Activated CD8-positive, alpha-beta memory T cell treated with anti-CD3 and anti-CD28 coated beads, Interleukin-2, amount 50 U/mL, for 1 hour (primary cell): ENCODE results near the gene PCMT1.
"Not testable (repeated sequence)": the region's sequence is repeated elsewhere in the genome, so short reads cannot be mapped to it uniquely, and the experiment has no call there.

Source experiments
- DNase-seq: peaks from one replicate; pipeline ENCODE4 v3.0.0-alpha.2; 2020; ENCODE audit errors: extremely low read depth

PCMT1 gene

DNA sequence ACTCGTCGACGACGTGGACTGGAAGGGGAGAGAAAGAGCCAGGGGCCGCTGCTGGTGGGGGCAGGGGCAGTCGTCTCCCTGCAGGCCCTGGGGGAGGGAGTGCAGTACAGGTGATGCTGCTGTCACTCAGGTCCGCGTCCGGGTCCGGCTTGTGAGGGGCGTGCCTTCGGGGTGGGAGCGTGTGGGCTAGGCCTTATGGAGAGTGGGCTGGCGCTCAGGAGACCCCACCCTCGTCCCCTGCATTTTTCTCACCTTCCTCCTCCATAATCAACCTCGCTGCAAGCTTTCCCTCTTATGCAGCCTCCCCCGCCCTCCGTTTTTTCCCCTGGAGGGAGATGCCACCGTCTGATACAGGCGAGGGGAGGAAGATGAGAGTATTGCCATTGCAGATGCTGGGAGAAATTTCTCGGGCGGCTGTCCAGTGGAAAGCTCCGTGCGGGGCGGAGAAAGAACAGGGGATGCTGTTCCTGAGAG is 632 bp downstream of the PCMT1 start:
- DNase-seq: peak; percentile 9

DNA sequence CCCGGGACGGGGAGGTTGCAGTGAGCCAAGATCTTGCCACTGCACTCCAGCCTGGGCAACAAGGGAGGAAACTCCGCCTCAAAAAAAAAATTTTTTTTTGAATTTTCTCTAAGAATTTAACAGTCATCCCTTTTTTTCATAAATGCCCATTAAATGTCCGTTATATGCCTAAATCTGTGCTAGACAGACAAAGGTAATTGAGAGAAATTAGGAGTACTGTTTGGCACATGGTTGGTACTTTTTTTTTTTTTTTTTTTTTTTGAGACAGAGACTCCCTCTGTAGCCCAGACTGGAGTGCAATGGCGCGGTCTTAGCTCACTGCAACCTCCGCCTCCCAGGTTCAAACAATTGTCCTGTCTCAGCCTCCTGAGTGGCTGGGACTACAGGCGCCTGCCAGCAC is 1.7 kb downstream of the PCMT1 start:
- no peak for DNase-seq

DNA sequence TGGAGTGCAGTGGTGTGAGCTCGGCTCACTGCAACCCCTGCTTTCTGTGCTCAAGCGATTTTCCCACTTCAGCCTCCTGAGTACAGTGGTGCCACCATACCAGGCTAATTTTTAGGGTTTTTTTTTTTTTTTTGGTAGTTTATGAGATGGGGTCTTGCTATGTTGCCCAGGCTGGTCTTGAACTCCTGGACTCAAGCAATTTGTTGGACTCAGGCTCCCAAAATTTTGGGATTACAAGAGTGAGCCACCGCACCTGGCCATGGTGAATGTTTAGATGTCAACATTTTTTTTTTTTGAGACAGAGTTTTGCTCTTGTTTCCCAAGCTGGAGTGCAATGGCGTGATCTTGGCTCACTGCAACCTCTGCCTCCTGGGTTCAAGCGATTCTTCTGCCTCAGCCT is 2.4 kb downstream of the PCMT1 start:
- DNase-seq: not testable (repeated sequence)

DNA sequence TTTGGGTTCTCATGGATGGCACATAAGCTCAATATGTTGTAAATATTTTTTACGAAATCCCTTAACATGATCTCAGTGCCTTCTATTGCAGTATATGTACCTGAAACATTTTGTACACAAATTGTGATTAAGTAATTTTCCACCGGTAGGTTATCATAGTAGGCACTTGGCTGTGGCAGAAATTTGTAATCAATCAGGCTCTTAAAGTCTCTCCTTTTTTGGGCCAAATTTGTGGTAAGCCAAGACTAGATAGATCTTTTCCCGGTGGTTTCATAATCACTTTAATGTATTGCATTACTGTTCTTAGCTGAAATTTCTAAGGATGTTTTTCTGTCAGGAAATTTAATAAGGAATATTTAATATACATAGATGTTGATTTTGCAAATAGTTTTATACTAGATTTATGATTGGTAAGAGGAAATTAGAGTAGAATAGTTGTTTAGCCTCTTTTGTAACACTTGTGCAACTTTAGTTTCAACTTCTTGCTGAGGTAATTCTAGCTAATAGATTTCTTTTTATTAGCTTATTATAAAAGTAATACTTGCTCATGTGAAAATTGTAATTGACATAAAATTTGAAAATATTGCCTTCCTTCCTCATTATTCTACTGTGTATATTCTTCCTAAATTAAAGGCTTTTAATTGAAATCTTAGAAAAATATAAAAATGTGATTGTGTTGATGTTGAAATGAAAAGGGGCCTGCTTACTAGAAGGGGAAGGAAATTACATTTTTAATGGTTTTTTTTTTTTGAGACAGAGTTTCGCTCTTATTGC is 3.2 kb downstream of the PCMT1 start:
- no peak for DNase-seq

DNA sequence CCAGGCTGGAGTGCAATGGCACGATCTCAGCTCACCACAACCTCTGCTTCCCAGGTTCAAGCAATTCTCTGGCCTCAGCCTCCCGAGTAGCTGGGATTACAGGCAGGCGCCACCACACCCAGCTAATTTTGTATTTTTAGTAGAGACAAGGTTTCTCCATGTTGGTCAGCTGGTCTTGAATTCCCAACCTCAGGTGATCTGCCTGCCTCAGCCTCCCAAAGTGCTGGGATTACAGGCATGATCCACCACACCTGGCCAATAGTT is 3.8 kb downstream of the PCMT1 start:
- not testable (repeated sequence) for DNase-seq

DNA sequence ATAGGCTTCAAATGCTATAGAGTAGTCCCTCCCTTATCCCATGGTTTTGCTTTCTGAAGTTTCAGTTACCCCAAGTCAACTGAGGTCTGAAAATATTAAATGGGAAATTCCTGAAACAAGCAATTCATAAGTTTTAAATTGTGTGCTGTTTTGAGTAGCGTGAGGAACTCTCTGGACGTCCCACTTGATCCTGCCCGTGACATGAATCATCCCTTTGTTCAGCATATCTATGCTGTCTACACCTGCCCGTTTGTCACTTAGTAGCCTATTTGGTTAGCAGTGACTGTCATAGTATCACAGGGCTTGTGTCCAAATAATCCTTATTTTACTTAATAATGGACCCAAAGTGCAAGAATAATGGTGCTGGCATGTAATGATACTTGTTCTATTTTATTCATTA is 5.0 kb downstream of the PCMT1 start:
- DNase-seq: no peak

DNA sequence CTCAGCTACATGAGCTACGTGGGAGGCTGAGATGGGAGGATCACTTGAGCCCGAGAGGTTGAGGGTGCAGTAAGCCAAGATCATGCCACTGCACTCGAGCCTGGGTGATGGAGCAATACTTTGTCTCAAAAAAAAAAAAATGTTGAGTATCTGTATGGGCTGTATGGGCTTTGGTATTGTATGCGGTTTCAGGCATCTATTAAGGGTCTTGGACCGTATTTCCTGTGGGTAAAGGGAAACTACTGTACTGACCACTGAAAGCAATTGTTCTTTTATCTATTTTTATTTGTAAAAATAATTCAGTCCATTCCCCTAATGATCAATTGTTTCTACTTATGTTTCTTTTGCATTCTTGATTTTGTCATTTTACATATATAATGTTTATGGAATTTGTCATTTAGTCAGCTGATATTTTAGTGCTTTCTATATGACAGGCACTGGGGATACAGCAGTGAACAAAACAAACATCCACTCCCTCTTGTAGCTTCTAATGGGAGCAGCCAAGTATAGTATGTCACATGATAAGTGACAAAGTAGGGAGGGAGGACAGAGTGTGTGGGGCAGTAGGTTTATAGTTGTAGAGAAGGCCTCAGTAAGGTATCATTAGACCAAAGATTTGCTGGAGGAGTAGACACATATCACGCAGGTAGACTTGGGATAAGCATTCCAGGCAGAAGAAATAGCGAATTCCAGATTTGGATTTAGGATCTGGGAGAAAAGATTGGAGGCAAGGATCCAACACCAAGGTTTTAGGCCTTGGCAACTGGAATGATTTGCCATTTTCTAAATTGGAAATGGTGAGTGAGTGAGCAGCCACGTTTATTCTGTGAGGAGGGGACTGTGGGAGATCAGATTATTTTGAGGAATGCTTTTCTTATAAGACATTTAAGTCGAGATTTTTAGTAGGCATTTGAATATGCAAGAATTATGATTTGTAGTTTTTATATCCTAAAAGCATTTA is 6.0 kb downstream of the PCMT1 start:
- DNase-seq: no peak

DNA sequence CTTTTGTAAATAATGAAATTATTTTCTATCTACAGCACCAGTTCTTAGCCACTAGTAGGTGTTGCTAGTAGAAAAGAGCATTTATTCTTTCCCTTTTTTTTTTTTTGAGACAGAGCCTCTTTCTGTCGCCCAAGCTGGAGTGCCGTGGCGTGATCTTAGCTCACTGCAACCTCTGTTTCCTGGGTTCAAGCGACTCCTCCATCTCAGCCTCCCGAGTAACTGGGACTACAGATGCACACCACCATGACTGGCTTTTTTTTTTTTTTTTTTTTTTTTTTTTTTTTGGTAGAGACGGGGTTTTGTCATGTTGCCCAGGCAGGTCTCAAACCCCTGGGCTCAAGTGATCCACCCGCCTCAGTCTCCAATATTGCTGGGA is 6.7 kb downstream of the PCMT1 start:
- DNase-seq: no peak

DNA sequence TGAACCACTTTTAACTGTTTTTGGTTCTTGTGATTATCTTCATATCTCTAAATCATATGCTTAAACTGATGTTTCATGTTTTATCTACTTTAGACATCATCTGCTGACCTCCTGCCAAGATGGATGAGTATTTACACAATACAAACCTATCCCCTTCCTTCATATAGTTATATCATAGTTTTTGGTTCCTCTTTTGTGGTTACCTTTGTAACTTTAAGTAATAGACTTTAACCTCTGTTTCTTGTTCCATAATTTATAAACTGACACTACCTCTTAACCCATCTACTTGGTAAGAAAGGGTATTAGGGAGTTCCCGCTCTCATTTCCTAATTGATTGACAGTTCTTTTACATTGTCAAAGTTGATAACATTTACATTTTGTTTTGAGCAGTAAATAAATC is 11.9 kb downstream of the PCMT1 start:
- no peak for DNase-seq

DNA sequence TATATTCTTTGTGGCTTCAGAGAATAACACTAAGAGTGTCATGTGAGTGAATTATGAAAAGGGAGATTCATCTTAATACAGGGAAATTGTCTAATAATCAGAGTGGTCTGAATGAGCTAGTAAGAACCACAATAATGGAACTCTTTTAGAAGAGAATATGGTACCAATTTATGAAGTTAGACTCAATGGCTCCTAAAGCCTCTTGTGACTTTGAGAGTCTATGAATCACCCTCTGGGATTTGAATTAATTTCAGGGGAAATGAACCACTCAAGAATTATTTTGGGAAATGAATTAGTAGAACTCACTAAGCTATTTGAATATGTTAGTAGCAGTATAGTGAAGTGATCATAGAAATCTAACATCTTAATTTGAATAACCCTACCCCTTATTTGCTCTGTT is 14.3 kb downstream of the PCMT1 start:
- DNase-seq: no peak

DNA sequence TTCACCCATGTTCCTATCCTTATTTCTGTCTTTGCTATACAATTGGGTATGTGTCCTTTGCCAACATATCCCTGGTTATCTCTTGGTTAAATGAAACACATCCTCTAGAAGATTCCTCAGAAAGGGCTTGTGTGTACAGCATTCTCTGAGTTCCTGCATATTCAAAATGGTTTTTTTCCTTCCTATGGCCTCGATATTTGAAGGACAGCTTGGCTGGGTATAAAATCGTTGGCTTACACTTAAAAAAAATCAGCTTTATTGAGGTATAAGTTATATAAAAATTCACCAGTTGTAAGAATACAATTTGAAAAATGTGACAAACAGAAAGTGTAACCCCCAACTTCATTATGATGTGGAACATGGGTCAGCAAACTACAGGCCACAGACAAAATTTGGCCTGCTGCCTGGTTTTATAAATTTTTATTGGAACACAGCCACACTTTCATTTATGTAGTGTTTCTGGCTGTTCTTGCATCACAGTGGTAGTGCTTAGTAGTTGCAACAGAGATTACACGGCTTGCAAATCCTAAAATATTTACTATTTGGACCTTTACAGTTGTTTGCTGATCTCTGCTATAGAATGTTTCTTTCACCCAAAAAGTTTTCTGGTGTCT is 16.7 kb downstream of the PCMT1 start:
- no peak for DNase-seq

DNA sequence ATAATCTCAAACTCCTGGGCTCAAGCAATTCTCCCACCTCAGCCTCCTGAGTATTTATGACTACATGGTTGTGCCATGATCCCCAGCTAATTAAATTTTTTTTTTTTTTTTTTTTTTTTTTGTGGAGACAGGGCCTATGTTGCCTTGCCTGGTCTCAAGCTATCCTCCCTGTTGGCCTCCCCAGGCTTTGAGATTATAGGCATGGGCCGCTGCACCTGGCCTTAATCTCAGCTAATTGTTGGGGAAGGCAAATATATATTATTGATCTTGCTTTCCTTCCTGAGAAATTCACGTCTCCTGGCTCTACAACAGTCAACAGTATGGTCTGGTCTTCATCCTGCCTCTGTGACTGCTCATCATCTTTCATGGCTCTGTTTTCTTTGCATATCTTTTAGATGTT is 20.1 kb downstream of the PCMT1 start:
- no peak for DNase-seq

DNA sequence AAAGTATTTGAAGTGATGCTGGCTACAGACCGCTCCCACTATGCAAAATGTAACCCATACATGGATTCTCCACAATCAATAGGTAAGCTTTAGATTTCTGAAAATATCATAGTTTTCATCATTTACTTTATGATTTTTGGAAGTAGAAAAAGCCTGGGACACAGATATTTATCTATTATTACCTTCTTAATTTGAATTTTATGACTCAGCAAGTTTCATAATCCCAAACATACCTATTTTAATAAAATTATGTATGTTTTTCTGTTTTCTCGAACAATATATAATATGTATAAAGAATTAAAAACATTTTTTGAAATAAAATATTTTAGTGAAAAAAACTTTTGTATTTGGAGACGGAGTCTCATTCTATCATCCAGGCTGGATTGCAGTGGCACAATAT is 21.6 kb downstream of the PCMT1 start:
- DNase-seq: no peak

DNA sequence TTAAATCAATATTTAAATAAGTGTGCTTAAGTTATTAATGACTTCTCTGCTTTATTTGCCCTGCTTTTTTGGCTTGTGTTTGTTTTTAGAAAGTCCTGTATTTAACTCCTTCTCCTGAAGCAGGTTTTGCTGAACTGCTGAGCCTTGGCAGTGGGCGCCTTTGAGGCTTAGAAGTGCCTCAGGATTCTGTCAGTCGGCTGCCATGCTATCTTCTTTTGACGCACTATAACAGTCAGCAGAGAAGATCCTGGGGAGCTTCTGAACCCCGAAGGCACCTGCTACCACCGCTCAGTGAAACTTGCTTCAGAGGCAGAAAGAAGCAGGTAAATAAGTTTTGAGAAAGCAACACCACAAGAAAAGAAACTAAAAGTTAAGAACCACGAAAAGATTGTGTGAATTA is 22.4 kb downstream of the PCMT1 start:
- DNase-seq: no peak

DNA sequence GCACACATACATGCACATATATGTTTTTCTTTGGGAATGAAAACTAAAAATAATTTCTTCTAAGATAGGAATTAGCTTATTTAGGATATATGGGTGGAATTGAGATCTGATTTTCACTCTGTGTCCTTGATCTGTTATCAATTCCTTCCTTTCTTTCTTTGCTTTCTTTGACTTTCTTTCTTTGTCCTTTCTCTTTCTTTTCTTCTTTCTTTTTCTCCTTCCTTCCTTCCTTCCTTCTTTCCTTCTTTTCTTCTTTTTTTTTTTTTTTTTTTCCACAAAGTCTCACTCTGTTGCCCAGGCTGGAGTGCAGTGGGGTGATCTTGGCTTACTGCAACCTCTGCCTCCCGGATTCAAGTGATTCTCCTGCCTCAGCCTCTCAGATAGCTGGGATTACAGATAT is 28.1 kb downstream of the PCMT1 start:
- DNase-seq: no peak

DNA sequence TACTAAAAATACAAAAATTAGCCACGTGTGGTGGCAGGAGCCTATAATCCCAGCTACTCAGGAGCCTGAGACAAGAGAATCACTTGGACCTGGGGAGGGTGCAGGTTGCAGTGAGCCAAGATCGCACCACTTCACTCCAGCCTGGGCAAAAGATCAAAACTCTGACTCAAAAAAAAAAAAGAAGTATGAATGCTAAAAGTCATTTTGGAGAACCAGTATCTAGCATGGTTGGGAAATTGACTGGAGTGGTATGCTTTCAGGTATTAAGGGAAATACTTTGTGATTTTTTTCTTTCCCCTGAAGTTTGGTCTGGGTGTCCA is 30.1 kb downstream of the PCMT1 start:
- no peak for DNase-seq

DNA sequence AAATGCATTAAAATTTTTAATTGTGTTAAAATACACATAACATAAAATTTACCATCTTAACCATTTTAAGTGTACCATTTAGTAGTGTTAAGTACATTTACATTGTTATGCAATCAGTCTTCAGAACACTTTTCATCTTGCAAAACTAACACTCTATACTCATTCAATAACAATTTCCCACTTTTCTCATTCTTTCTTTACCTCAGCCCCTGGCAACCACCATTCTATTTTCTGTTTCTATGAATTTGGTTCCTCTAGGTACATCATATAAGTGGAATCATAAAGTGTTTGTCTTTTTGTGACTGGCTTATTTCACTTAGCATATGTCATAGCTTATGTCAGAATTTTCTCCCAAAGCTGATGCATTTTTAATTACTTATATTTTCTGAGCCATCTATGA is 32.2 kb downstream of the PCMT1 start:
- DNase-seq: no peak

DNA sequence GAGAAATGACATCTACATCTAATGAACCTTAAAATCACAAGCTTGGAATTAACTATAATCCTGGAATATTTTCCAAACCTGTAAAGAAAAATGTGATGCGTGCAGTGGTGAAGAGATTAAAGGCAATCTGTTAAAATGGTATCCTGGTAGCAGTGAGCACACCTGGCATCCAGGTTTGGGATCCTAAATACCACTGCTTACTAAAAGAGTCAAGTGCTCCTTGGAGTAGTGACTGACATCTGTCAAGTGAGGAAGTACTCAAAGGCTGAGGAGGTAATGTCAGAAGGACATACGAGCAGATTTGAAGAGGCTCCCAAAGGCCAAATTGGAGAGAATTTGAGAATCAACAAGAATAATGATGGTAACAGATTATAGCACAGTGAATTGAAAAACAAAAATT is 32.8 kb downstream of the PCMT1 start:
- no peak for DNase-seq

DNA sequence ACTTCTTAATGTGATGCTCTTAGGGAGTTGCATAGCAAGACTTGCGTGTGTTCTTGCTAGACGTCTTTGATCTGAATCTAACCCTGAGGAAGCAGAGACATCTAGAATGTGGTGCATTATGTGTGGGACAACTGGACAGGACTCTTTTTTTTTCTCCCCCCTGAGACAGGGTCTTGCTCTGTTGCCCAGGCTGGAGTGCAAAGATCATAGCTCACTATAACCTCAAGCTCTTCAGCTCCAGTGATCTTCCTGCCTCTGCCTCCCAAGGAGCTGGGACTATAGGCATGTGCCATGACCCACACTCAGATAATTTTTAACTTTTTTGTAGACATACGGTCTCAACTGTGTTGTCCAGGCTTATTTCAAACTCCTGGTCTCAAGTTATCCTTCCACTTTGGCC is 34.0 kb downstream of the PCMT1 start:
- no peak for DNase-seq

DNA sequence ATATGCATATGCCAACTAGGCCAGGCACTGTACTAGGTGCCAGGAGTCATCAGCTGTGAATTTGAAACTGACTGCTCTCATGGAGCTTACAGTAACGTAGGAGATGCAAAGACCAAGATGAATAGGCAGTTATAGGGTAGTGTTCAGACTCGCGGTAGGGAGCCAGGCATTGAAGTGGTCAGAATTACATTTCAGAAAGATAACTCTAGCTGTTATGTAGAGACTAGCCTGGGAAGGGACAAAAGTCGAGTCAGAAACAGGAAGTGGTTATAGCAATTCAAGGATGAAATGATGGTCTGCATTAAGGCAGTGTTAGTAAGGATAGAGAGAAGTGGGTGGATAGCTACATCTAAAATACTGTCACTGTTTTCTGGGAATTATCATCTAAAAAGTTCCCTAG is 56.6 kb downstream of the PCMT1 start:
- DNase-seq: no peak

DNA sequence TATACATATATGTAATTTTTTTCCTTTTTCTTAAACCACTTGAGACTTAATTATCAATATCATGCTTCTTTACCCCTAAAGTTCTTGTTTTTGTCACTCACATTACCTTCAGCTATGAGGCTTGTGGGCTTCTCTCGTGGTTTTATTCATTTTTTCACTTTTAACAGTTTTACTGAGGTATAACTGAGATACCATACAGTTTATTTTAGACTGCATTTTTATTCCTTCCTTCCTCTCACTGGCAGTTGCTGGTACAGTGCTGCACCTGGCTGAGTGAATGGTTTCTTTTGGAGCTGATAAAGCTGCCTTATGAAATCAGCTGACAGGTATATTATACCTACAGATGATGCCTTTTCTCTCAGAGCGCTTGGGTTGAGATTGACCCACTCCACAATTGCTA is 60.3 kb downstream of the PCMT1 start:
- DNase-seq: no peak

DNA sequence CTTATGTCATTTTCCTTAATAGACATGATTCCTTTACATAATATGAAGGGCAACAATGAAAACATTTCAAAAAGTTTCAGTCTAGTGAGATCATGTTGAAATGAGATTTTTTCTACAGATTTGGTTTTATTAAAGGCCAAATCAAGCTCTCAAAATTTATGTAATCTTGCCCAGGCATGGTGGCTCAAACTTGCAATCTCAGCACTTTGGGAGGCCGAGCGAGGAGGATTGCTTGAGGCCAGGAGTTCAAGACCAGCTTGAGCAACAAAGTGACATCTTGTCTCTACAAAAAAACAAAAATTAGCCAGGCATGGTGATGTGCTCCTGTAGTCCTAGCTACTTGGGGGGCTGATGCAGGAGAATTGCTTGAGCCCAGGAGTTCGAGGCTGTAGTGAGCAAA is 63.8 kb downstream of the PCMT1 start:
- DNase-seq: no peak

DNA sequence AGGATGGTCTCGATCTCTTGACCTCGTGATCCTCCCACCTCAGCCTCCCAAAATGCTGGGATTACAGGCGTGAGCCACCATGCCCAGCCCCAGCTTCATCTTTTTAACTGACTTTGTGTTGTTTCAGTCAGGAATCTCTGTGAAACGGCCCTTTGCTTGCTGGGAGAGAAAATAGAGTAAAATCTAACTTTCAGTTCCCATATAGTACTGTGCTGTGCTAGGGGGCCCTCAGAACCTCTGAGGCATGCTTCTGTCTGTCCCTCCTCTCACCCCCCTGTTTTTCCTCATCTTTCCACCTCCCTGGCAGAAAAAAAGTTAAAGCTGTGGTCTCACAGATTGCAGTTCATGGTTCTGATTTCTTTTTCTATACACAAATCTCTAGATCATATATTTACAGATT is 66.2 kb downstream of the PCMT1 start:
- DNase-seq: no peak
